Measurements from ENCODE around the gene HOXB8. TPM values are rescaled to one million over a fixed set of nuclear protein-coding genes. Genes with fewer than 3 reads are reported as not detected.

Gene HOXB8
- polyA plus RNA-seq, 1 donor from 2014 or later, result not detected

GRCh38 chr17:48563385-48563838 is 51.7 kb downstream of the HOXB8 start (continued):
- TF ChIP-seq REST (IDR thresholded peaks at IDR 0.05; ENCODE audit: borderline replicate concordance) (no peak), TAF1 (IDR thresholded peaks at IDR 0.05; ENCODE audit: low read depth) (no peak)

GRCh38 chr17:48562934-48563333 is 52.2 kb downstream of the HOXB8 start:
- no peaks in the 10 kb centered on the region for H3K9me3 ChIP-seq (ENCODE audit: low read length)
- TF ChIP-seq MXI1 (conservative IDR thresholded peaks at IDR 0.05; ENCODE audit: poor library complexity, severe bottlenecking), result no peak
- TF ChIP-seq TAF1 (IDR thresholded peaks at IDR 0.05; ENCODE audit: low read depth), result no peak
- no peak for TF ChIP-seq EP300 (conservative IDR thresholded peaks at IDR 0.05; ENCODE audit: poor library complexity, severe bottlenecking)
- no peak for TF ChIP-seq RAD21 (conservative IDR thresholded peaks at IDR 0.05)
- TF ChIP-seq EZH2 (IDR thresholded peaks at IDR 0.05; ENCODE audit: borderline replicate concordance, insufficient read depth, low read length, poor library complexity, severe bottlenecking), result no peak
- TF ChIP-seq CTCF (IDR thresholded peaks at IDR 0.05; ENCODE audit: poor library complexity, severe bottlenecking), result no peak
- TF ChIP-seq SMC3 (conservative IDR thresholded peaks at IDR 0.05; ENCODE audit: poor library complexity), result no peak
- TF ChIP-seq REST (IDR thresholded peaks at IDR 0.05; ENCODE audit: borderline replicate concordance), result no peak
- TF ChIP-seq POLR2AphosphoS5 (IDR thresholded peaks at IDR 0.05), result no peak
- no peaks in the 10 kb centered on the region for H3K9me2 ChIP-seq (ENCODE audit: insufficient read depth, low read length)
- no peak overlapping the region for H2AFZ ChIP-seq (ENCODE audit: low read depth, low read length)
- no peaks in the 10 kb centered on the region for H3F3A ChIP-seq (ENCODE audit: insufficient read depth, low read length, poor library complexity, severe bottlenecking)
- peaks cover 99% of the 10 kb centered on the region for H3K27me3 ChIP-seq (ENCODE audit: insufficient read depth, low read depth, low read length)
- no peaks in the 10 kb centered on the region for H3K79me2 ChIP-seq (replicated peaks; ENCODE audit: insufficient read depth, low read length)
- no peak overlapping the region for H3K4me3 ChIP-seq (ENCODE audit: low read length)
- H4K20me1 ChIP-seq (ENCODE audit: insufficient read depth), result no peaks in the 10 kb centered on the region
- H3K27ac ChIP-seq (ENCODE audit: low read length), result no peak overlapping the region
- no peak overlapping the region for H3K9ac ChIP-seq (ENCODE audit: low read length)
- H3K36me3 ChIP-seq (ENCODE audit: insufficient read depth, low read length), result no peaks in the 10 kb centered on the region
- no peak overlapping the region for H3K4me2 ChIP-seq (ENCODE audit: low read length)

Small RNAs within 50 kb of the gene (small RNA-seq; reads per million reads assigned to genes)
- gene MIR196A1, result 0 reads per million in 3 experiments

Other genes starting within 250 kb of the HOXB8 start
- gene SKAP1, start 185.1 kb downstream of the HOXB8 start, polyA plus RNA-seq, result 0.63 TPM in 1 of 2 replicates, not detected in the other
- gene HOXB1, start 84.3 kb downstream of the HOXB8 start, polyA plus RNA-seq, result not detected in 2 replicates
- gene HOXB2, start 70.2 kb downstream of the HOXB8 start, polyA plus RNA-seq, result not detected in 2 replicates
- not detected in 2 replicates for gene HOXB4, start 36.9 kb downstream of the HOXB8 start, polyA plus RNA-seq
- gene HOXB3, start 25.1 kb downstream of the HOXB8 start, polyA plus RNA-seq, result not detected in 2 replicates
- gene HOXB5, start 21.5 kb downstream of the HOXB8 start, polyA plus RNA-seq, result not detected in 2 replicates
- gene HOXB6, start 10.3 kb downstream of the HOXB8 start, polyA plus RNA-seq, result not detected in 2 replicates
- gene HOXB7, start 4.3 kb downstream of the HOXB8 start, polyA plus RNA-seq, result not detected in 2 replicates
- gene HOXB9, start 11.1 kb upstream of the HOXB8 start, polyA plus RNA-seq, result not detected in 2 replicates
- gene PRAC1, start 107.2 kb upstream of the HOXB8 start, polyA plus RNA-seq, result not detected in 2 replicates
- not detected in 2 replicates for gene PRAC2, start 107.9 kb upstream of the HOXB8 start, polyA plus RNA-seq
- not detected in 2 replicates for gene HOXB13, start 113.5 kb upstream of the HOXB8 start, polyA plus RNA-seq
- not detected in 2 replicates for gene TTLL6, start 201.9 kb upstream of the HOXB8 start, polyA plus RNA-seq
- 4.5 and 16.1 TPM in 2 replicates for gene CALCOCO2, start 215.7 kb upstream of the HOXB8 start, polyA plus RNA-seq

Measured in neural cell (in vitro differentiated cells).